Endothelial cell (in vitro differentiated cells): ENCODE results near the gene TCN1. TPM values are rescaled to one million over a fixed set of nuclear protein-coding genes. Genes with fewer than 3 reads are reported as not detected.

Source experiments
- DNase-seq: peaks from one replicate; pipeline ENCODE4 v3.0.0; 2021; ENCODE audit warnings: low spot score
- H3K27ac Mint-ChIP-seq: one replicate; pipeline ENCODE4 v1.8.0; 2021; ENCODE audit warnings: mixed read lengths, inconsistent platforms; ENCODE audit not compliant: unreplicated experiment
- H3K27me3 Mint-ChIP-seq: one replicate; pipeline ENCODE4 v1.8.0; 2021; ENCODE audit warnings: mild to moderate bottlenecking, moderate library complexity, mixed read lengths, inconsistent platforms; ENCODE audit not compliant: unreplicated experiment
- H3K36me3 Mint-ChIP-seq: one replicate; pipeline ENCODE4 v1.8.0; 2021; ENCODE audit warnings: mild to moderate bottlenecking, low read depth, mixed read lengths, inconsistent platforms; ENCODE audit not compliant: unreplicated experiment
- H3K4me1 Mint-ChIP-seq: one replicate; pipeline ENCODE4 v1.8.0; 2021; ENCODE audit warnings: mild to moderate bottlenecking, mixed read lengths, inconsistent platforms; ENCODE audit not compliant: unreplicated experiment
- H3K4me3 Mint-ChIP-seq: one replicate; pipeline ENCODE4 v1.8.0; 2021; ENCODE audit warnings: mild to moderate bottlenecking, mixed read lengths, inconsistent platforms; ENCODE audit not compliant: unreplicated experiment
- H3K9me3 Mint-ChIP-seq: one replicate; pipeline ENCODE4 v1.8.0; 2021; ENCODE audit warnings: mixed read lengths, inconsistent platforms; ENCODE audit not compliant: unreplicated experiment
- CTCF ChIP-seq: fragments of 200-600 bp; sonication (generic); IDR thresholded peaks from one replicate; pipeline ENCODE4 v1.5.0; 2021; ENCODE audit warnings: antibody characterized with exemption; ENCODE audit not compliant: unreplicated experiment
- total RNA-seq: library from RNA; stranded (reverse); fragmentation: NEBNext Ultra II Directional; extraction: Animal tissue kit (Norgen Biotek cat#: 25700); gene quantifications from one replicate; pipeline ENCODE4 v1.2.1, GENCODE V29; 2021; ENCODE audit not compliant: unreplicated experiment

TCN1 gene
- total RNA-seq, 1 donor from 2014 or later, result not detected

GRCh38 chr11:59872076-59872475 is 5.8 kb upstream of the TCN1 start:
- TF ChIP-seq CTCF, result no peak
- no peak for DNase-seq
- Mint-ChIP-seq H3K4me1 (no peaks in the 10 kb centered on the region), H3K4me3 (no peak overlapping the region), H3K9me3 (no peaks in the 10 kb centered on the region), H3K27me3 (no peaks in the 10 kb centered on the region), H3K27ac (no peak overlapping the region), H3K36me3 (peaks cover 4% of the 10 kb centered on the region)

- no peak overlapping the region for H3K27ac Mint-ChIP-seq
- no peaks in the 10 kb centered on the region for H3K27me3 Mint-ChIP-seq
- no peak overlapping the region for H3K4me3 Mint-ChIP-seq
- no peaks in the 10 kb centered on the region for H3K9me3 Mint-ChIP-seq
- H3K4me1 Mint-ChIP-seq, result no peaks in the 10 kb centered on the region
- TF ChIP-seq CTCF, result no peak
- DNase-seq, result no peak
- peaks cover 8% of the 10 kb centered on the region for H3K36me3 Mint-ChIP-seq
Observed at GRCh38 chr11:59867946-59868345, 1.7 kb upstream of the TCN1 start.

GRCh38 chr11:59866836-59867235 is 549 bp upstream of the TCN1 start:
- Mint-ChIP-seq H3K27ac (no peak overlapping the region), H3K4me3 (no peak overlapping the region), H3K4me1 (no peaks in the 10 kb centered on the region), H3K27me3 (no peaks in the 10 kb centered on the region), H3K36me3 (peaks cover 8% of the 10 kb centered on the region), H3K9me3 (no peaks in the 10 kb centered on the region)
- DNase-seq, result no peak
- no peak for TF ChIP-seq CTCF

- DNase-seq, result no peak
- no peak overlapping the region for H3K4me3 Mint-ChIP-seq
- H3K27ac Mint-ChIP-seq, result no peak overlapping the region
- H3K36me3 Mint-ChIP-seq, result peaks cover 8% of the 10 kb centered on the region
- no peaks in the 10 kb centered on the region for H3K4me1 Mint-ChIP-seq
- H3K9me3 Mint-ChIP-seq, result no peaks in the 10 kb centered on the region
- no peaks in the 10 kb centered on the region for H3K27me3 Mint-ChIP-seq
- TF ChIP-seq CTCF, result no peak
Observed at GRCh38 chr11:59865031-59865430, 1.3 kb downstream of the TCN1 start.

- DNase-seq, result no peak
- H3K9me3 Mint-ChIP-seq, result no peaks in the 10 kb centered on the region
- peaks cover 5% of the 10 kb centered on the region for H3K4me1 Mint-ChIP-seq
- H3K4me3 Mint-ChIP-seq, result no peak overlapping the region
- TF ChIP-seq CTCF, result no peak
- H3K36me3 Mint-ChIP-seq, result peaks cover 4% of the 10 kb centered on the region
- H3K27me3 Mint-ChIP-seq, result peaks cover 1% of the 10 kb centered on the region
- no peak overlapping the region for H3K27ac Mint-ChIP-seq
Observed at GRCh38 chr11:59862252-59862651, 4.0 kb downstream of the TCN1 start.
